Calu3 (cell line): ENCODE results near the gene ARHGAP15. TPM values are rescaled to one million over a fixed set of nuclear protein-coding genes. Genes with fewer than 3 reads are reported as not detected.

ENCODE experiments used
- BruUV-seq: library from RNA; stranded (reverse); fragments of 400-500 nt; replicated peaks from 2 replicates; lab custom pipeline; 2021; lab: Mats Ljungman, UMichigan
- CTCF ChIA-PET: fragments of 300-600 bp; sonication (Branson Sonifier 250); formaldehyde crosslinking; loops from one replicate; lab custom pipeline; 2022; ENCODE audit warnings: antibody characterized with exemption; lab: Charles Lee
- DNase-seq: peaks from one replicate; pipeline ENCODE4 v3.0.0; 2022
- H3K27ac Mint-ChIP-seq: one replicate; pipeline ENCODE4 v1.8.0; 2022; ENCODE audit warnings: mixed read lengths; ENCODE audit not compliant: unreplicated experiment
- H3K27me3 Mint-ChIP-seq: one replicate; pipeline ENCODE4 v1.8.0; 2022; ENCODE audit warnings: mixed read lengths; ENCODE audit not compliant: unreplicated experiment
- H3K36me3 Mint-ChIP-seq: one replicate; pipeline ENCODE4 v1.8.0; 2022; ENCODE audit warnings: mild to moderate bottlenecking, moderate library complexity, mixed read lengths; ENCODE audit not compliant: insufficient read depth, unreplicated experiment
- H3K4me1 Mint-ChIP-seq: one replicate; pipeline ENCODE4 v1.8.0; 2022; ENCODE audit warnings: mild to moderate bottlenecking, low read depth, mixed read lengths; ENCODE audit not compliant: unreplicated experiment
- H3K4me3 Mint-ChIP-seq: one replicate; pipeline ENCODE4 v1.8.0; 2022; ENCODE audit warnings: mild to moderate bottlenecking, low read depth, moderate library complexity, mixed read lengths; ENCODE audit not compliant: unreplicated experiment
- H3K9me3 Mint-ChIP-seq: one replicate; pipeline ENCODE4 v1.8.0; 2022; ENCODE audit warnings: low read depth, mixed read lengths; ENCODE audit not compliant: unreplicated experiment
- intact Hi-C: fragments of 100-400 bp; cut with micrococcal nuclease; formaldehyde crosslinking; loops from one replicate; pipeline ENCODE4 v1.10.0; 2022; ENCODE audit not compliant: unreplicated experiment
- total RNA-seq: library from RNA; stranded (reverse); gene quantifications from 2 replicates; pipeline ENCODE4 v1.2.3, GENCODE V29; 2022
- TF ChIP-seq, protein P1 (sequence below): fragments of 200-600 bp; IDR thresholded peaks from one replicate; pipeline ENCODE4 v1.8.0; 2022; ENCODE audit warnings: antibody characterized with exemption; ENCODE audit not compliant: unreplicated experiment

Gene ARHGAP15
- total RNA-seq, 1 experiment from 2014 or later: not detected

DNA sequence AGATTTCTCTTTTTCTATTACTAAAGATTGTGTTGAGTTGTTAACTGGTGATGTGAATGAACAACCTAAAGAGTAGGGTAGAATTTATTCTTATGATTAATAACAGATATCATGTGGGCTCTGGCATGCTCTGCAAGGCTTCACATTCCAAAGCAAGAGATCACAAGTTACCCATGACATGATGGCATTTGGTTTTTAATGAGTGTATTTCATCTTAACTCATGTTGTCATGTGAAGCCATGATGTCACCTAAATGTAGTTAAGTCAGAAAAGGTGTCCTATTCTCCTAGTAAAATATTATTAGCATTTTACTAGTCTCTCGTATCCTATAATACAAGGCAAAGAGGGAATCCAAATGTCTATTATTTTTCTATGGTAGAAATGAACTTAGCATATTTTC, 678.0 kb downstream of the ARHGAP15 start:
- CTCF ChIA-PET: interaction anchor here (0.7 kb wide), 1 partner anchor 36 kb away, joined by 3 read pairs; no protein-coding TSS in a partner anchor
- DNase-seq: no peak
- intact Hi-C loops: loop anchor here (10.0 kb wide), 1 partner anchor 128 kb away; no protein-coding TSS in a partner anchor
- H3K27ac Mint-ChIP-seq: no peak overlapping the region
- no peaks in the 10 kb centered on the region for H3K4me1 Mint-ChIP-seq
- no peaks in the 10 kb centered on the region for H3K27me3 Mint-ChIP-seq
- TF ChIP-seq, protein P1, sequence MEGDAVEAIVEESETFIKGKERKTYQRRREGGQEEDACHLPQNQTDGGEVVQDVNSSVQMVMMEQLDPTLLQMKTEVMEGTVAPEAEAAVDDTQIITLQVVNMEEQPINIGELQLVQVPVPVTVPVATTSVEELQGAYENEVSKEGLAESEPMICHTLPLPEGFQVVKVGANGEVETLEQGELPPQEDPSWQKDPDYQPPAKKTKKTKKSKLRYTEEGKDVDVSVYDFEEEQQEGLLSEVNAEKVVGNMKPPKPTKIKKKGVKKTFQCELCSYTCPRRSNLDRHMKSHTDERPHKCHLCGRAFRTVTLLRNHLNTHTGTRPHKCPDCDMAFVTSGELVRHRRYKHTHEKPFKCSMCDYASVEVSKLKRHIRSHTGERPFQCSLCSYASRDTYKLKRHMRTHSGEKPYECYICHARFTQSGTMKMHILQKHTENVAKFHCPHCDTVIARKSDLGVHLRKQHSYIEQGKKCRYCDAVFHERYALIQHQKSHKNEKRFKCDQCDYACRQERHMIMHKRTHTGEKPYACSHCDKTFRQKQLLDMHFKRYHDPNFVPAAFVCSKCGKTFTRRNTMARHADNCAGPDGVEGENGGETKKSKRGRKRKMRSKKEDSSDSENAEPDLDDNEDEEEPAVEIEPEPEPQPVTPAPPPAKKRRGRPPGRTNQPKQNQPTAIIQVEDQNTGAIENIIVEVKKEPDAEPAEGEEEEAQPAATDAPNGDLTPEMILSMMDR: no peak
- H3K4me3 Mint-ChIP-seq: no peak overlapping the region
- H3K9me3 Mint-ChIP-seq: peaks cover 5% of the 10 kb centered on the region
- no TSS peak for BruUV-seq
- no peaks in the 10 kb centered on the region for H3K36me3 Mint-ChIP-seq

DNA sequence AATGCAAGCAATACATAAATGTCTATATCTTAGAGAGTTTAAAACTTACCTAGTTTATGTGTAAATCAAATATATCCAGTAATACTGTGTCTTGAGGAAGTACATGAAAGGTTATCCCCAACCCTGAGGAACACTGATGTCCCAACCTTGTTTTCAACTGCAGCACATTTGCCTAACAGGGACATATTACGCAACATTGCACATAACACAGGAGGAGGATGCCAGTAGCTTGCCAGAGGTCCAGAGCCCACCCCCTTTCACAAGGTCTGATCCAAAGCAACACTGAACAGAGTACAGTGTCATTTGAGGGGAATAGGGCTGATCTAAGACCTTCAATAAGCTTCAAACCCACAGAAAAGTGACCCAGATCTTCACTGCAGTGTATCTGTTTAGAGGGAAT, 678.5 kb downstream of the ARHGAP15 start:
- TF ChIP-seq, protein P1: no peak
- Mint-ChIP-seq H3K4me3 (no peak overlapping the region), H3K36me3 (no peaks in the 10 kb centered on the region), H3K4me1 (no peaks in the 10 kb centered on the region), H3K9me3 (peaks cover 8% of the 10 kb centered on the region), H3K27me3 (no peaks in the 10 kb centered on the region), H3K27ac (no peak overlapping the region)
- CTCF ChIA-PET: no interaction called here
- intact Hi-C loops: loop anchor here (10.0 kb wide), 1 partner anchor 127 kb away; no protein-coding TSS in a partner anchor
- BruUV-seq: no TSS peak
- no peak for DNase-seq

DNA sequence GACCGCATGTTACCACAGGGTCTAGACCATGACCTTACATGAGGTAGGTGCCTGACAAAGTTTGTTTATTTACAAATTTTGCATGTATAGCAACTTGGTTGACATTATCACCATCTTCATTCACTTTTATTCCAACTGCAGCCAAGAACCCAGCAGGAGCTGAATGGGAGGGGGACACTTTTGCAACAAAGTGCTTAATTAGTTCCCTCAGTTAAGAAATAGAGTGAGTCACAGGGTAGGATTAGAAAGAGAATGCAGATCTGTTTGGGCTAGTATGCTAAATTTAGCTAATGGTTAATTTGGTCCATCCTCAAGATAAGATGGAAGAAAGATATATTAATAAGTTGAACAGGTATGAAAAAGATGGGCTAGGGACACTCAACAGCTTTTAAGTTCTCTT, 678.9 kb downstream of the ARHGAP15 start:
- no peaks in the 10 kb centered on the region for H3K36me3 Mint-ChIP-seq
- H3K4me1 Mint-ChIP-seq: no peaks in the 10 kb centered on the region
- H3K4me3 Mint-ChIP-seq: no peak overlapping the region
- H3K27me3 Mint-ChIP-seq: no peaks in the 10 kb centered on the region
- DNase-seq: no peak
- no peak overlapping the region for H3K27ac Mint-ChIP-seq
- TF ChIP-seq, protein P1: no peak
- intact Hi-C loops: loop anchor here (10.0 kb wide), 1 partner anchor 127 kb away; no protein-coding TSS in a partner anchor
- BruUV-seq: no TSS peak
- H3K9me3 Mint-ChIP-seq: peaks cover 8% of the 10 kb centered on the region
- CTCF ChIA-PET: no interaction called here

DNA sequence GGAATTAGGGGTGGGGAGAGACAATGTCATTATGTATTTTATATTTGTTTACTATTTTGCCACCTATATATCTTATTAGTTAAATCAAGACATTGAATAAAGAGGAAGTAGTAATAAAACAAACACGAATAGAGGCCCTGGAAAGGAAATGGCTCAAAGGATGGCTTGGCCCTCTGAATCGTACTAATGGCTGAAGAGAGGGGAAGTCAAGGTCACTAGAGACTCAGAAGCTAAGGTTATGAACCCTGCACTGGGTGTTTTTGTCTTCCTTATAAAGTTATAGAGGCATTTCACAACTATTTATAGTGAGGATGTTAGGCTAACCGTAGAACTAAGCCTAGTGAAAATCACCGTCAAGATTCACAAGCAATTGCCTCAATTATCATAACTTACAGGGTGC, 685.9 kb downstream of the ARHGAP15 start:
- CTCF ChIA-PET: no interaction called here
- DNase-seq: no peak
- intact Hi-C loops: no loop called here
- Mint-ChIP-seq H3K9me3 (peaks cover 8% of the 10 kb centered on the region), H3K4me3 (no peak overlapping the region), H3K36me3 (no peaks in the 10 kb centered on the region), H3K27me3 (no peaks in the 10 kb centered on the region), H3K4me1 (no peaks in the 10 kb centered on the region), H3K27ac (no peak overlapping the region)
- BruUV-seq: no TSS peak
- TF ChIP-seq, protein P1: no peak
